HG03025 (cell line): Measurements from ENCODE around the gene ZNF507.

Experiments used
- ATAC-seq: cut with Tn5 transposase; IDR thresholded peaks from one replicate; pipeline ENCODE4 v1.9.1; 2021; ENCODE audit warnings: mild to moderate bottlenecking, moderate library complexity; ENCODE audit not compliant: unreplicated experiment, low FRiP score

The ZNF507 gene

DNA sequence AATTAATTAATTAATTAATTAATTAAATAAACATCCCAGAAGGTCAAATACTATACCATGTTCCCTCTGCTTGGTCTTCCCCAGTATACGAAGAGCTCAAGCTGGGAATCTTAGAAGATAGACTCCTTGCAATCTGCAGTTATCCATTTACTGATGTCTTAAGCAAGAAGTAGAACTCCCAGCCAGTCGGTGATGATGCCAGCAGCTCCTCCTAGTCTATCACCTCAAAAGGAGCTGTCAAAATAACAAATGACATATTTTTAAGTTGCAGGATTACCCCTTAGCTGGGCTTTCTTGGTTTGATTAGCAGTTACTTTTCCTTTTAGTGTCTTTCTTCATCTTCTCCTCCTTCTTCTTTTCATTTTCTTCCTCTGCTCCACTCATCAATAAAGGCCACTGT lies 6.0 kb upstream of the ZNF507 start:
- ATAC-seq, result no peak

DNA sequence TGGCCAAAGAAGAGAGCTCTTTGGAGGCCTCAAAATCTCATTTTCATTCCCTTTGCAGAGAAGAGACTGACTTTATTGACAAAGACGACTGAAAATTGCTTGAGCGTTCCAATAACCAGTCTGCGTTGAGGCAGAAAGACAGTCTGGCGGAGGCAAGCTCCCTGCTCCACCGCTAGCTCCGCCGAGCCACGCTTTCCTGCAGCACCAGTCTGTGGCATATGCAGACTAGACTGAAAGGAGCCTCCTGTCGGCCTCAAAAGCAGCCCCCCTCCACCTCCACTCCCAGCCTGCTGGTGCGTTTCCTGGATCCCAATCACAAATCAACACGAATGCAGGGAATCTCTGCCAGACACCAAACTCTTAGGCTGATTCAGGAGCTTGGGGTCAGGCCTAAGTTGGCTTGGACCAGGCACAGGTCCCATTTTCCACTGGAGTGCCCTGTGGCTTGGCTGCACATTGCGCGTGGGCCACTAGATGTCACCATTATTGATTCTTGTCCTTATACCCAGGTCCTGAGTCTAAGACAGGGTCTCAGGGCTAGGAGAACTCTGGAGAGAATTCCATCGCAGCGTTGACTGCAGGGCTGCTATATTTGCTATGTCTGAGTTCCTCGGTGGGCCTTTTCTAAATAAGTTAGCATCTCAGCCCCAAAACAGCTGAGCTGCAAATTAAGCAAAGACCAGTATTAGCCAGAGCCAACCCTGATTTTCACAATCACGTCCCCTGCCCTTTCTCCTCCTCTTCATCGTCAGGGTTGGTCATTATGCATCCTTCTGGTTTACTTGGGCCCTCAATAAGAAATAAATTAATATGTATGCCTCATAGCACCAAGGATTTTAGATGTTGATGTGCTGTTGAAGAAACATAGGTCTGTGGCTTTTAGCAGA lies 5.2 kb upstream of the ZNF507 start:
- ATAC-seq, result no peak

DNA sequence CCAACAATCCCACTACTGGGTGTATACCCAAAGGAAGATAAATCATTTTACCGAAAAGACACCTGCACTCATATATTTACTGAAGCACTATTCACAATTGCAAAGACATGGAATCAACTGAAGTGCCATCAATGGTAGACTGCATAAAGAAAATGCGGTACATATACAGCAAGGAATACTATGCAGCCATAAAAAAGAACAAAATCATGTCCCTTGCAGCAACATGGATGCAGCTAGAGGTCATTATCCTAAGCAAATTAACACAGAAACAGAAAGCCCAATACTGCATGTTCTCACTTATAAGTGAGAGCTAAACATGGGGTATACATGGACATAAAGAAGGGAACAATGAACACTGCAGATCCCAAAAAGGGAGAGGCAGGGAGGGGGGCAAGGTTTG lies 2.7 kb upstream of the ZNF507 start:
- no peak for ATAC-seq

DNA sequence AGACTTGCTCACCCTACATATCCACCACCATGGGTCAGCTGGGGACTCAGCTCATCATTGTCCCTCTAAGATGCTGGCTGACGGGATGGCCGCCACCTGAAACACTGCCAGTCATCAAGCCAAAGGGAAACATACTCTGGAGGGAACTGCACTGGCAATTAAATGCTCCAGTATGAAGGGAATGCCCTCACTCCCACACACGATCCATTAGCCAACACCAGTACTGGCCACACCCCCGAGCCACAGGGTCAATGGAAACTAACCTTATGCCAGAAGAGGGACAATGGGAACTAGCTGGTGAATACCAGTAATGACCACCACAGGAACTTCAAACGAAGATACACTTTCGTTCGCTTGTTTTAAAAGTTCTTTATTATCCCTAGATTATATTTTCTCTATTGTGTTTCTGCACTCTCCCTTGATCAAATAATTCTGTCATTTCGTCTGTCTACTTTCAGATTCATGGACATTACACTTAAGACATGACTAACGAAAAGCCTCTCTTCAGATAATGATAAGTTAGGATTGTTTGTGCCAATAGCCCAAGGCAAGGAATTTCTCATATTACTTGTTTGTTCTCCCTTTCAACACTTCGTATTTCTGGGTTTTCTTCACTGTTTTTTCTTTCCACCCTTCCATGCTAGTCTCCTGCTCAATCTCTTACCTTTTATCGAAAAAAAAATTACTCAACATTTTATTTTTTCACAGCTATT lies 1.7 kb upstream of the ZNF507 start:
- ATAC-seq, result no peak

DNA sequence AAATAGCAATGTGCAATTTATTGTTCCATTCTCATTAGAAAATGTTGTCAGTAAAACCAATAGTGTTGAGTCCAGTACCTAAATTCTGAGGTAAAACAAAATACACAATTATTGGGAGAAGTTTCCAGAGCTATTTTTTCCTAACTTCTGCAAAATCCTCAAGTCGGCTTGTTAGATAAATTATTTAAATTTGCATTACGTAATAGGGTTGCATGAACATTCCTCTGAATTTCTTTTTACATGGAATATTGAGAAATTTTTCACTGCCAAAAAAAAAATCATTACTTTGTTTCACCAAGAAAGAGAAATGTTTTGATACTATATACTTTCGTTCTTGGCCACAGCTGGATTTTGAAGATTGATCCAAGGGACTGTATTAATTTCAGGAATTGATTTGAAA lies 1.5 kb downstream of the ZNF507 start:
- no peak for ATAC-seq

DNA sequence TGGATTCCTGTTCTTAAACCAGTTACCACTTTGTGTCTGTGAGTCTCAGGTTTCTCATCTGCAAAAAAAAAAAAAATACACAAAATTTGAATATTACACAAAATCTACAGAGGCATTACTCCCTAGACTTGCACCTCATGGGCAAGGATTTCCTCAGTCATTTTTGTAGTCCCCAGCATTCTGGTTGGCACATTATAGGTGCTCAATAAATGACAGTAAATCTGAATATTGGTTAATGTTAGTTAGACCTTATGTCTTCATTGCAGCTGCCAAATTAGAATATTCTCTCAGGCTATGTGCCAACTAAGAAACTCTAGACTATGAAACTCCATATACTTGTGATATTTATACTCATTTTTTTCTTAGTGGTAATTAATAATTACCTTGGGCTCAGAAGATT lies 2.2 kb downstream of the ZNF507 start:
- no peak for ATAC-seq

DNA sequence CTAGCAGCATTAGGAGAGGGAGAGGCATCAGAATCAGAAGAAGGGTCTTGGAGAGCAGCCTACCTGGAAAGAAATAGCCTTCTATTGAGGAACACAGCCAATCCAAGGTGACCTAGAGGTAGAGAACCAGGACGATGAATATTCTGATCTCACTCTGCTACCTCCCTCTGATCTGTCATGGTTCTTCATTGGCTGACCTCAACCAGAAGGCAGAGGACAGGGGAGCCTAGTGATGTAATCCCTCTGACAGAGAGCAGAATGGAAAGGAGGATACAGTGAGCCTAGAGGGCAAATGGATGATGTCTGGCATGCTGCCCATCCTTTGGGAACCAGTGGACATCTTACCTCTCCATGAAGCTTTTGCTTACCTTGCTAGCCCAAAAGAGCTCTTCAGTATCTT lies 3.6 kb downstream of the ZNF507 start:
- no peak for ATAC-seq

DNA sequence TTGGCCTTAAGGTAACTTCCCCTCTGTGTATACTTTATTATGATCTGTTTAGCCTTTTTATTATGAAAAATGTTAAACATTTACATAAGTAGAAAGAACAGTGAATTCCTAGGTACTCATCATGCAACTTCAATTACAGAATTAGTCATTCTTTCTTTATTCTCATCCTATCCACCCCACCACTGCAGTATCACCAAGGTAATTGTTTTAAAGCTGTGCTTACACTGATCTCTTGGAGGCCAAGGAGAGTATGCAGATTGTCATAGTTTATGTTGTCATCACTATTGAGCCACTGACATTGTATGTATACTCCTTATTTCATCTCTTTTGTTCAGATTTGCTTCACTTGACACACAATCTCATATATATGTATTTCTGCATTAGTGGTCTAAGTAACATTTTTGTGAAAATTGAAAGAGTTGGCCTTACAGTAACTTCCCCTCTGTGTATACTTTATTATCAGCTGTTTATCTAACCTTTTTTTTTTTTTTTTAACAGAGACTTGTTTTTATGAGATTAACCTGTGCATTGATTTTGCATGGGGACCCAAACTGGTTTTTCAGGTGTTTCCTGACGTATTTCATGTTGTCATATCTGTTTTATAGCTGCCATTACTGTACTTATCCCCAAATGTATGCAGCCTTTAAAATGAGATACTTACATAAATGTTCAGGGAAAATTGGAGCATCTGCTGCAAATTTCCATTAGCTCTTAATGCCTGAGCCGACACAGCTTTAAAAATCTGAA lies 4.5 kb downstream of the ZNF507 start:
- ATAC-seq, result no peak

DNA sequence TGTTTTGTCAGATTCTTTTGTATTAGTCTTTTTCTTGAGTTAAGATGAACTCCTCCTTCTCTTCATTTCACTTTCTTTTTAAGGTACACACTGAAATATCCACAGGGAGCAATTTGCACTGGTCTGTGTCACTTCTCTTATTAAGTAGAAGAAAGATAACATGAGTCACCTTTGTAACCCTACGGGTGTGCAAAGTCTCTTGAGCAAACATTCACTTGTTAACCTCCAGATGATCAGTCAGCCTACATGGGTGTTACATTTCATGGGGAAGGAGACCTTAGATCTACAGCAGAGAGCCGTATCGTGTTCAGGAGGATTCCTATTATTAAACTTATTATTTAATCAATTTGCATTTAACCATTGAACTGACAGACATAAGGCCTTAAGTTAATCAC lies 5.1 kb downstream of the ZNF507 start:
- no peak for ATAC-seq

DNA sequence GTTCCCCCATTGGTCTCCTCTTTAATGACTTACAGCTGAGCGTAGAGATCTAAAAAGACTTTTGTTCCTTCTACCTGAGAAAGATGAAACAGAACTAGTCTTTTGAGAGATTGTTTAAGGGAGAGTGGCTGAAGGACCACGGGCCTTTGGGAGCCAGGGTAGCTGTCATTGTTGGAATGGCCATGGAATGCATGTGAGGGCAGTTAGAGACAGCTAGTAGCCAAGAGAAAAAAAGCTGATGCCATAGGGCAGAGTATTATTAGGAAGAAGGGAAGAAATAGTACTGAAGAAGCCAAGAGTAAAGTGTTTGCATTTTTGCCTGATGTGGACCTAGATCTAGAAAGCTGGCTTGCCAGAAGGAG lies 5.6 kb downstream of the ZNF507 start:
- no peak for ATAC-seq

DNA sequence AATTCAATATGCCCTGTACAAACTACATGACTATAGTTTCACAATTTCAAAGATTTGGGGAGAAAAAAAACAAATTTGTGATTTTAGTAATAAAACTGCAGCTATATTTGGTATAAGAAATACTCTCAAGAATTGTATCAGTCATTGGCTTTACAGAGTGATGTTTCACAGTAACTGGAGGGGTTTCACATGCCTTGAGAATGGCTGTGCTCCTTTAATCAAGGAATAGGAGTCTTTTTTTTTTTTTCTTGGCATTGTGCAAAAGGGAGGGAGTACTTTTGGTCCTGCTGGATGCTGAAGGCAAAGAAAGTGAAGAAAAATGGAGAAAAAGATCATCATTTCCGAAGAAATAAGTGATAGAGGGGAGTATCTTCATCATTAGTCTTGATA lies 6.8 kb downstream of the ZNF507 start:
- no peak for ATAC-seq

DNA sequence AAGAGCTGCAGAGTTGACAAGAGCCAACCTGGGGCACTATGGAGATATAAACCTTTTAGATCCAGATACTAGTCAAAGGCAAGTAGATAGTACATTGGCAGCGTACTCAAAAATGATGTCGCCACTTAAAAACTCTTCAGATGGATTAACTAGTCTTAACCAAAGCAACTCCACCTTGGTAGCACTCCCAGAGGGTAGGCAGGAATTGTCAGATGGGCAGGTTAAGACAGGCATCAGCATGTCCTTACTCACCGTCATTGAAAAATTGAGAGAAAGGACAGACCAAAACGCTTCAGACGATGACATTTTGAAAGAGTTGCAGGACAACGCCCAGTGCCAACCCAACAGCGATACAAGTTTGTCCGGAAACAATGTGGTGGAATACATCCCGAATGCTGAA lies 8.9 kb downstream of the ZNF507 start:
- no peak for ATAC-seq

DNA sequence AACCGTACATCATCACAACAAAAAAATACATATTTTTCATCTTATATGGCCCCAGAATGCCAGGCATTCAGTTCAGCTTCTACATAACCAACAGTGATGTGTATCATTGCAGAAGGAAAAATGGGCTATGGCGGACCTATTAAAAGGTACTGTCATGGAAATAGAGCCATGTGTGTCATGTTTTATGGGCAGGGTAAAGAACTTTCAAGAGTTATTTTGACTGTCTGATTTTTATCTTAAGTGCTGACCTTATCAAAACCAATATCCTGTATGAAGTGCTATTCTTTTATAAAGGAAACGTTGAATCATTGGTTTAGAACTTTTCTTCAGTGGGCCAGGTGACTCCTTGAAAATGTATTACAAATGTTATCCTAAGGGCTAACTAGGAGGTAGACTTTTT lies 9.9 kb downstream of the ZNF507 start:
- ATAC-seq, result no peak

DNA sequence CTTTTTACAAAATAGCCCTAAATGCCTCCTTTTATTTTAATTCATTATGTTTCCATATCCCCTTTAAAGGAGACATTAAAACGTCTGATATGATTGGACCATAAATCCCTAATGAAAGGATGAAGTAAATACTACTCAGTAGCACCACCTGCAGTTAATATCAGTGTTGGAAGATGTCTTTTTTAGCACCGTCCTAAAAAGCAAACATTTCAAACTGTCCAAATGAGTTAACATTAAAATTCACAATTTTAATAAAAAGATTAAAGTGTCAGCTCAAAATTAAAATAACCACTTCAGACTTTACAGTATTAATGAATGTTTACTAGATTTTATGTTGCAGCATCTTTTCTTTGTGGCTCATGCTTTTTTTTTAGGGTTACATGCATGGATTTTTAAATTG lies 12.3 kb downstream of the ZNF507 start:
- no peak for ATAC-seq

DNA sequence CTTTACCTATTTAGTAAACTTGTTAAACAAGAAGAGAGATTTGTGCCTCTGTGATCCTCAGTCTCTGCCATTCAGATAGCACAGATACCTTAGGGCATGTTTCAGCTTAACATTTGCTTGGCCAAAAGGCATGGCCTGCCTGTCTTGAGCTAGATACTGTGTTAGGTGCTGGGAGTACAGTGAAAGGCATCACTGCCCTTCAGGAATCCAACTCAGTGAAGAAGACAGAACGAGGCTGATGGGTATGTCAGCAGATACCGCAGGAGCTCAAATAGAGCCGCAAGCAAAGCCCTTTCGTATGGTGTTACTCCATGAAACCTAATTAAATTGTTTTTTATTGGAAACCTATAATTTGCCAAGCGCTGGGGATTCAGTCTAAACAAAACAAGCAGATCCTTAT lies 12.9 kb downstream of the ZNF507 start:
- no peak for ATAC-seq

DNA sequence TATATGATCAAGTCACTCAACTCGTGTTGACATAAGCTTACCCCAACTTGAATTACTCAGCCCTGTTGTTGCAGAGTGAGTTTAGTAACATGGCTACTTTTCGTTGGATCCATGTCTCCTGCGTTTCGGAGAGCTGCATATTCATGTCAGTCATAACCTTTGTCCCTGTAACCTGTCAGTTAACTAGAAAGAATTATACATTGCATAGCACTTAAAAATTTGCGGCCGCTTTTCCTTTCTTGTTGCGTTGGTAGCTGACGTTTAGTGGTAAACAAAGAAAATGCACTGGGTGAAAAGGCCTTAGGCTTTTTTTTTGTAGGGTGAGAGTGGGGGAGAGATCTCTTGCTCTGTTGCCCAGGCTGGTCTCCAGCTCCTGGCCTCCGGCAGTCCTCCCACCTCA lies 14.2 kb downstream of the ZNF507 start:
- no peak for ATAC-seq

DNA sequence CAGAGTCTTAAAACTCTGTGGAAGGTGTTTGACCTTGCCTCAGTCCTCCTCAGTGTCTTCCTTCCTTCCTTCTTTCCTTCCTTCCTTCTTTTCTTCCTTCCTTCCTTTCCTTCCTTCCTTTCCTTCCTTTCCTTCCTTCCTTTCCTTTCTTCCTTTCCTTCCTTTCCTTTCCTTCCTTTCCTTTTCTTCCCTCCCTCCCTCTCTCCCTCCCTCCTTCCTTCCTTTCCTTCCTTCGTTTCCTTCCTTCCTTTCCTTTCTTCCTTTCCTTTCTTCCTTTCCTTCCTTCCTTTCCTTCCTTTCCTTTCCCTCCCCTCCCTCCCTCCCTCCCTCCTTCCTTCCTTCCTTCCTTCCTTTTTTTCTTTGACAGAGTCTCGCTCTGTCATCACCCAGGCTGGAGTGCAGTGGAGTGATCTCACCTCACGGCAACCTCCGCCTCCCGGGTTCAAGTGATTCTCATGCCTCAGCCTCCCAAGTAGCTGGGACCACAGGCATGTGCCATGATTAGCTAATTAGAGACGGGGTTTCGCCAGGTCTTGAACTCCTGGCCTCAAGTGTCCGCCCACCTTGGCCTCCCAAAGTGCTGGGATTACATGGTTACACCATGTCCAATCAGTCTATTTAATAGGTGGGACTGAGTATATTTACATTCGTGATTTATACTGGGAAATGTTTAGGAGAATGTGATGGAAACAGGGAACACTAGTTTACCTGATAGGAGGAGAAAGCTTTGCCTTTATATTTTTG lies 16.3 kb downstream of the ZNF507 start:
- no peak for ATAC-seq

DNA sequence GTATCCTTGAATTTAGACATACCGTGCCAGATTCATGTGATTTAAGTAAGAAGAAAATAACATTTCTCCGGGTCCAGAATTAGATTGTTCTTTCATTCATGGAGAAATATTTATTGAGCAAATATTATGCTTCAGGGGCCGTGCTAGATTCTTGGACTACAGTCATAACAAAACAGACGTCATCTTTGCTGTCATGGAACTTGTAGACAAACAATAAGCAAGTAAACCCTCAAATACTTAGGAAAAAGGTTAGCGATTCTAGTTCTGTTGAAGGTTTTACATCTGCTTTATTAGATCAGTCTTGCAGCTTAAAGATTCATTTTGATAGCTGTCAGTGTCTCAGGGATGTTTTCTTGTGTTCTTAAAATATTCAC lies 16.9 kb downstream of the ZNF507 start:
- ATAC-seq, result no peak

DNA sequence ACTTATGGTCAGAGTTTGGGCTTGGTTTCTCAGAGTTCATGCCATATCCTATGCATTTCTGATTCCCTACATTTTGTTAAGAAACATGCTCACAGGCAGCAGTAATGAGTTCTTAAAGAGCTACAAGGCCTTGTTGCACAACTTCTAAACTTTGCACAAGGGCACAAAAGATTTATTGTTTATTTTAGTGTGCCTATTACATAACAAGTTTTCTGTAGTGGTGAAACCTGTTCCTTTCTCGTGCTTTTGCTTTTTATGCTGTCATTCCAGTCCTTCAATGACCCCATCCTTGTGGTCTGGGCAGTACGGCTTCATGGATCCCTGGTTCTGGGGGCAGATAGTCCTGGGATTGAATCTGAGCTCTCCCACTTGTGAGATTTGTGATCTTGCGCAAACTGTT lies 17.8 kb downstream of the ZNF507 start:
- ATAC-seq, result no peak

DNA sequence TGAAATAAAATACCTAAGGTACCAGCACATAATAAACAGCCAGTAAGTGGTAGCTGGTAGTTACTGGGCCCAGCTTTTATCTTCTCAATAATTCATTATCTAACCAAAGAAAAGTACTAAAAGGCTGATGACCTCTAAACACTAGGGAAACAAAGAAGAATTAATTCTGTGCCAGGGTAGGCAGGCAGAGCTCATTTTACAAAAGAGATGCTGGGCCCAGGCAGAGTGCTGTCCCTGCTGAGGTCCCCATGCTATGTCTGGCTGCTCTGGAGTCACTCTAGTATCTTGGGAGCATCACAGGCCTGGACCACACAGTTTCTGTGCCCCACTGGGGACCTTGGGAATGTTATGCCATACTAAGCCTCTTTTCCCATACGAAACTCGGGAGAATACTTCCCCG lies 18.2 kb downstream of the ZNF507 start:
- no peak for ATAC-seq

DNA sequence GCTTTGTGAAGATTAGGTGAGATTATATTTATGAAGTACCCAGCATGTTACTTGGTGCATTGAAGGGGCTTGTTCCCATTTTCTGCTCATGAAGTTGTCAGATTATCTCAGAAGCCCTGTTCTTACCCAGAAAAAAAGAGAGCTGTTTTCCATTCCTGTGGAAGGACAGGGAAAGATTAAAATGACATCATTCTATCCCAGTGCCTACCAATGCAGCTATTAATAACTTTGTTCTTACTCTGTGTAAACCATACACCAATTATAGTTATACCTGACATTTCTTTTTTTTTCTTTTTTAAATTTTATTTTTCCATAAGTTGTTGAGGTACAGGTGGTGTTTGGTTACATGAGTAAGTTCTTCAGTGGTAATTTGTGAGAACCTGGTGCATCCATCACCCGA lies 18.6 kb downstream of the ZNF507 start:
- ATAC-seq, result no peak
